Body of pancreas (tissue), 4 donors: ENCODE measurements around the gene PDIK1L. TPM values are rescaled to one million over a fixed set of nuclear protein-coding genes. Genes with fewer than 3 reads are reported as not detected.

Source experiments
- ATAC-seq: fragments of 150-250 bp; one replicate; pipeline ENCODE4 v1.9.1; 2016
- DNase-seq, 4 donors: peaks; one replicate each; pipeline ENCODE4 v3.0.0-alpha.2; 2019
- H3K27ac ChIP-seq, 4 donors: fragments of 200-600 bp; sonication (generic); 1 replicate in 3 of 4; 2 replicates in 1 of 4; pipeline versions ENCODE4 v1.5.1 to v1.6.1; 2016 to 2019; ENCODE audit warnings: mild to moderate bottlenecking in 1 of 4, mixed read lengths in 1 of 4, moderate library complexity in 1 of 4
- H3K27me3 ChIP-seq, 2 donors: fragments of 200-600 bp; sonication (generic); one replicate each; pipeline ENCODE4 v1.6.0; 2016; ENCODE audit warnings: mild to moderate bottlenecking in 1 of 2
- H3K36me3 ChIP-seq, 2 donors: fragments of 200-600 bp; sonication (generic); replicated peaks in 1 of 2; 2 replicates each; pipeline ENCODE4 v1.5.1; 2016; ENCODE audit warnings: low read depth in 2 of 2; ENCODE audit not compliant: insufficient read depth in 1 of 2
- H3K4me1 ChIP-seq: fragments of 200-600 bp; sonication (generic); one replicate; pipeline ENCODE4 v1.6.0; 2016
- H3K4me3 ChIP-seq, 2 donors: fragments of 200-600 bp; sonication (generic); 1 replicate in 1 of 2; 2 replicates in 1 of 2; pipeline ENCODE4 v1.5.1; 2016 to 2019
- H3K9me3 ChIP-seq, 3 donors: fragments of 200-600 bp; sonication (generic); 1 replicate in 2 of 3; 2 replicates in 1 of 3; pipeline ENCODE4 v1.5.1; 2016
- CTCF ChIP-seq, 7 experiments: fragments of 450-650 bp in 4 of 7; fragments of 200-600 bp in 3 of 7; sonication (generic) in 3 of 7; IDR thresholded peaks; one replicate each; pipeline ENCODE4 v1.5.1; 2016 to 2019; ENCODE audit warnings: antibody characterized with exemption in 7 of 7
- POLR2A ChIP-seq, 3 donors: fragments of 450-650 bp; IDR thresholded peaks; one replicate each; pipeline ENCODE4 v1.6.1; 2016; ENCODE audit warnings: antibody characterized with exemption in 3 of 3, mild to moderate bottlenecking in 2 of 3
- WGBS, 2 donors: methylation state at CpG; one replicate each; pipeline ENCODE4 v1.1.5; 2017; 5-methylcytosine and 5-hydroxymethylcytosine counted together
- intact Hi-C: fragments of 100-400 bp; cut with DNase I; formaldehyde crosslinking; loops from one replicate; pipeline ENCODE4 v1.15.1; 2023
- total RNA-seq, 2 donors: library from RNA; depleted of rRNA; stranded (reverse); fragments of >200 nt; gene quantifications; one replicate each; pipeline ENCODE4 v1.1.0, GENCODE V29; 2016

PDIK1L gene
- total RNA-seq, 2 donors from 2014 or later, result 5.6 to 7.8 TPM

GRCh38 chr1:26079960-26080814 lies 31.4 kb upstream of the PDIK1L start:
- H3K27me3 ChIP-seq, result no peaks in the 10 kb centered on the region
- no peaks in the 10 kb centered on the region for H3K36me3 ChIP-seq
- WGBS, 2 donors, result 45 to 46% methylated on average over 9 of the region's 9 CpGs
- H3K27ac ChIP-seq, result peak overlapping the region; percentile 14 to 68 (median 60)
- no peaks in the 10 kb centered on the region for H3K9me3 ChIP-seq
- peaks cover 66% of the 10 kb centered on the region for H3K4me1 ChIP-seq
- ATAC-seq, result peak; percentile 50
- DNase-seq, result peak in 1 of 4 donors; percentile 20
- intact Hi-C loops, result no loop called here
- TF ChIP-seq CTCF (IDR thresholded peaks at IDR 0.05) (no peak), POLR2A (IDR thresholded peaks at IDR 0.05) (no peak)
- H3K4me3 ChIP-seq, result no peak overlapping the region

DNA sequence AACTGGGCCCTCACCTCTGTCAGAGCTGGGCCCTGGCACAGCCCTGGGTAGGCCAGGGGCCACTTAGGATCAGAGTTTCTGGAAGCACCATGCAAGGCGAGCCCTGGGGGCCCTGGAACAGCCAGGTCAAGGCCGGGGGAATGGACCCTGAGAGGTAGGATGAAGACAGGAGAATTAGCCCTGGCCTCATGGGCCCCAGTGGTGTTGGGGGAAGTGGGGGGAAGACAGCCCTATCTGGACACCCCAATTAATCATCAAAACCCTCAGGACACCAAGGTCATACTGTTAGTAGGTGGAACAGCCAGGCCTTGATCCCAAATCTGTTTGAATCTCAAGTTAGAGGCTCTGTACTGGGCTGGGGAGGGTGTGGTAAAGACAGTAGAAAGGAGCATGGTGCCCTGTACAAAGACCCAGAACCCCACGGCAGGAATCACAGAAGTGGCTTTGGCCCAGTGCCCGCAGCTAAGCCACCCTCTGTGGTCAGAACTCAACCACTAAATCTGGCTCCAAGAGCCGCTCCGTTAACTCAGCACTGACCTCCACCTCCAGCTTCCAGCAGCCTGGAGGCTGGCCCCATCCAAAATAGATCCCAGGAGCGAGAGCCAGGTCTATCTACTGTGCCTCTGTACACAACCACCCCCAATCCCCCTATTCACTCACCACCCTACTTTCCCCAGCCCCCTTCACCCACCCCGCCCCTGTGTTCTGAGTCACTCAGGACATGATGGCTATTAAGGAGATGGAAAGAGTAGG lies 30.2 kb upstream of the PDIK1L start:
- ATAC-seq (no peak), DNase-seq (peak in 1 of 4 donors; percentile 16)
- Histone ChIP-seq H3K36me3 (no peaks in the 10 kb centered on the region), H3K4me3 (no peak overlapping the region), H3K27ac (peak overlapping the region in 2 of 4 donors; percentile 21 to 63), H3K9me3 (no peaks in the 10 kb centered on the region), H3K4me1 (peaks cover 53% of the 10 kb centered on the region), H3K27me3 (no peaks in the 10 kb centered on the region)
- no peak for TF ChIP-seq CTCF (IDR thresholded peaks at IDR 0.05)
- TF ChIP-seq POLR2A (IDR thresholded peaks at IDR 0.05), result no peak
- 79 to 93% methylated on average over 3 to 8 of the region's 8 CpGs for WGBS, 2 donors
- intact Hi-C loops, result no loop called here

- no peak overlapping the region for H3K27ac ChIP-seq
- no peaks in the 10 kb centered on the region for H3K36me3 ChIP-seq
- DNase-seq (no peak), ATAC-seq (no peak)
- no peak overlapping the region for H3K4me3 ChIP-seq
- TF ChIP-seq CTCF (IDR thresholded peaks at IDR 0.05) (no peak), POLR2A (IDR thresholded peaks at IDR 0.05) (no peak)
- 45 to 47% methylated on average over 3 of the region's 3 CpGs for WGBS, 2 donors
- H3K27me3 ChIP-seq, result no peaks in the 10 kb centered on the region
- peaks cover 50% of the 10 kb centered on the region for H3K4me1 ChIP-seq
- intact Hi-C loops, result no loop called here
- no peaks in the 10 kb centered on the region for H3K9me3 ChIP-seq
Observed at GRCh38 chr1:26082020-26082350, 29.6 kb upstream of the PDIK1L start.

GRCh38 chr1:26083208-26083607 lies 28.4 kb upstream of the PDIK1L start:
- no peak for TF ChIP-seq POLR2A (IDR thresholded peaks at IDR 0.05)
- Histone ChIP-seq H3K27ac (no peak overlapping the region), H3K27me3 (no peaks in the 10 kb centered on the region), H3K4me3 (no peak overlapping the region), H3K9me3 (no peaks in the 10 kb centered on the region), H3K36me3 (no peaks in the 10 kb centered on the region), H3K4me1 (peaks cover 47% of the 10 kb centered on the region)
- intact Hi-C loops, result no loop called here
- 56 to 76% methylated on average over 4 to 5 of the region's 5 CpGs for WGBS, 2 donors
- ATAC-seq (no peak), DNase-seq (peak in 1 of 4 donors; percentile 38)

DNA sequence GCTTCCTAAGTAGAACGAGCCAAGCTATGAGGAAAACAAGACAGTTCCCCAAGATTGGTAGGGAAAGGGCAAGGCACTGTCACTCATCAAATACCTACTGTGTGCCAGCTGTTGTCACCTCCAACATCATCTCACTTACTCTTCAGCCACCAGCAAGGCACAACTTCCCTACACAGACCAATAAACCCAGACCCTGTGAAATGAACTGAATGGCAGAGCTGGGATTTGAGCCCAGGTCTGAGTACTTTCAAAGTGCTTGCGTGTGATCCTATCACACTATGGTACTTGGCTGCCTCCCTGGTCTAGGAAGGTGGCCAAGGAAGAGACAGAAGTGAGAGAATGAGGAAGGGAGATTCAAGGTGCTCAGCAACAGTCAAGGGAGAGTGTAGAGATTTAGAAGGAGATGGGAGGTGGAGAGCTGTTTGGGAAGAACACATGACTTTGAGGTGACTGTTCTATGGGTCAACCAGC lies 27.5 kb upstream of the PDIK1L start:
- no peaks in the 10 kb centered on the region for H3K27me3 ChIP-seq
- no peaks in the 10 kb centered on the region for H3K36me3 ChIP-seq
- no peak for TF ChIP-seq POLR2A (IDR thresholded peaks at IDR 0.05)
- no peaks in the 10 kb centered on the region for H3K9me3 ChIP-seq
- no peak overlapping the region for H3K27ac ChIP-seq
- peaks cover 38% of the 10 kb centered on the region for H3K4me1 ChIP-seq
- intact Hi-C loops, result no loop called here
- ATAC-seq, result no peak
- no peak for DNase-seq
- H3K4me3 ChIP-seq, result no peak overlapping the region
- 33 to 40% methylated on average over 2 of the region's 2 CpGs for WGBS, 2 donors
